ENCODE results near the gene PTPRT. TPM values are rescaled to one million over a fixed set of nuclear protein-coding genes. Genes with fewer than 3 reads are reported as not detected.

The PTPRT gene
- polyA plus RNA-seq, 1 of the 3 experiments (the other 2 are of a cell fraction) = not detected

- DNase-seq = no peak
- Histone ChIP-seq H3K36me3 (replicated peaks in 1 of 2; ENCODE audit: control insufficient read depth in 1 of 2, insufficient read depth in 2 of 2, low read length in 1 of 2) (no peaks in the 10 kb centered on the region), H3K4me3 (ENCODE audit: low read depth in 2 of 2, low read length in 1 of 2) (no peak overlapping the region), H3K9me3 (0 out of 2 replicates have a peak, but pooled peaks cover 4% of the 10 kb centered on the region), H3F3A (replicated peaks; ENCODE audit: insufficient read depth) (no peaks in the 10 kb centered on the region), H3K27ac (ENCODE audit: low read depth in 2 of 2, low read length in 1 of 2) (no peak overlapping the region), H2AFZ (ENCODE audit: low read depth) (no peak overlapping the region), H3K4me1 (ENCODE audit: control insufficient read depth in 1 of 2, insufficient read depth in 2 of 2, low read depth in 1 of 2, low read length in 1 of 2) (no peaks in the 10 kb centered on the region), H3K9ac (no peak overlapping the region), H3K79me2 (ENCODE audit: insufficient read depth) (no peaks in the 10 kb centered on the region), H3K27me3 (ENCODE audit: insufficient read depth) (no peaks in the 10 kb centered on the region), H3K4me2 (no peak overlapping the region), H4K20me1 (ENCODE audit: insufficient read depth) (no peaks in the 10 kb centered on the region), H3K9me2 (no peaks in the 10 kb centered on the region)
- POLR2A ChIA-PET = no interaction called here
- no peak for TF ChIP-seq RCOR1 (IDR thresholded peaks at IDR 0.05; ENCODE audit: low read length)
- no peak for TF ChIP-seq POLR2AphosphoS5 (IDR thresholded peaks at IDR 0.05; ENCODE audit: low read depth, low read length)
- no peak for TF ChIP-seq USF2 (IDR thresholded peaks at IDR 0.05; ENCODE audit: borderline replicate concordance, low read depth, low read length)
- TF ChIP-seq SMC3 (IDR thresholded peaks at IDR 0.05; ENCODE audit: low read depth, low read length) = no peak
- TF ChIP-seq TCF12 (IDR thresholded peaks at IDR 0.05) = no peak
- TF ChIP-seq RAD21 (IDR thresholded peaks at IDR 0.05; ENCODE audit: low read length) = no peak
- TF ChIP-seq MXI1 (IDR thresholded peaks at IDR 0.05; ENCODE audit: low read depth, low read length) = no peak
- no peak for TF ChIP-seq USF1 (IDR thresholded peaks at IDR 0.05; ENCODE audit: borderline replicate concordance, low read depth)
- no peak for TF ChIP-seq FOSL2 (IDR thresholded peaks at IDR 0.05; ENCODE audit: borderline replicate concordance, low read depth)
- TF ChIP-seq REST (IDR thresholded peaks at IDR 0.05; ENCODE audit: low read depth, low read length) = no peak
- no peak for TF ChIP-seq MEF2A (IDR thresholded peaks at IDR 0.05; ENCODE audit: borderline replicate concordance, low read depth)
- no peak for TF ChIP-seq NRF1 (IDR thresholded peaks at IDR 0.05; ENCODE audit: low read depth, low read length)
- TF ChIP-seq ZBTB33 (IDR thresholded peaks at IDR 0.05; ENCODE audit: borderline replicate concordance, low read depth) = no peak
- no peak for TF ChIP-seq TEAD4 (IDR thresholded peaks at IDR 0.05; ENCODE audit: borderline replicate concordance, insufficient read depth)
- TF ChIP-seq SIN3A (IDR thresholded peaks at IDR 0.05; ENCODE audit: borderline replicate concordance, low read depth, low read length) = no peak
- TF ChIP-seq MAX (IDR thresholded peaks at IDR 0.05; ENCODE audit: low read depth) = no peak
- CTCF ChIA-PET = no interaction called here
These were observed 894.7 kb downstream of the PTPRT start for GRCh38 chr20:42294976-42295375.

Data from SK-N-SH (cell line).